ENCODE data around the gene ZFP30. TPM values are rescaled to one million over a fixed set of nuclear protein-coding genes. Genes with fewer than 3 reads are reported as not detected.
"Not testable (repeated sequence)": the region's sequence is repeated elsewhere in the genome, so short reads cannot be mapped to it uniquely, and the experiment has no call there.

The ZFP30 gene
- 4.3 TPM for polyA plus RNA-seq (2012; ENCODE audit: insufficient read depth, insufficient read length)

- DNase-seq (ENCODE audit: low read depth, low spot score) = peak; percentile 59
- H3K4me3 ChIP-seq (ENCODE audit: low read length) = peak within 1 kb of the TSS; percentile 84
Observed at GRCh38 chr19:37655301-37655688, at the start of gene ZFP30. Gene ZFP30 (minus strand): TSS chr19:37655465. CDS start chr19:37647822, 7,643 bp downstream.

- no peak for DNase-seq (ENCODE audit: low read depth, low spot score)
- H3K4me3 ChIP-seq (ENCODE audit: low read length) = no peak overlapping the region
Observed at GRCh38 chr19:37699057-37699456, 43.8 kb upstream of the ZFP30 start.

- no peak overlapping the region for H3K4me3 ChIP-seq (ENCODE audit: low read length)
- DNase-seq (ENCODE audit: low read depth, low spot score) = no peak
Observed at GRCh38 chr19:37698216-37698615, 43.0 kb upstream of the ZFP30 start.

GRCh38 chr19:37695144-37695899 is 40.1 kb upstream of the ZFP30 start:
- no peak for DNase-seq (ENCODE audit: low read depth, low spot score)
- H3K4me3 ChIP-seq (ENCODE audit: low read length) = no peak overlapping the region

- no peak overlapping the region for H3K4me3 ChIP-seq (ENCODE audit: low read length)
- no peak for DNase-seq (ENCODE audit: low read depth, low spot score)
Observed at GRCh38 chr19:37692956-37693620, 37.8 kb upstream of the ZFP30 start.

- no peak for DNase-seq (ENCODE audit: low read depth, low spot score)
- no peak overlapping the region for H3K4me3 ChIP-seq (ENCODE audit: low read length)
Observed at GRCh38 chr19:37691881-37692504, 36.7 kb upstream of the ZFP30 start.

- H3K4me3 ChIP-seq (ENCODE audit: low read length) = no peak overlapping the region
- no peak for DNase-seq (ENCODE audit: low read depth, low spot score)
Observed at GRCh38 chr19:37683520-37683919, 28.3 kb upstream of the ZFP30 start.

GRCh38 chr19:37669450-37669914 is 14.2 kb upstream of the ZFP30 start:
- DNase-seq (ENCODE audit: low read depth, low spot score) = no peak
- no peak overlapping the region for H3K4me3 ChIP-seq (ENCODE audit: low read length)

- not testable (repeated sequence) for H3K4me3 ChIP-seq (ENCODE audit: low read length); DNase-seq (ENCODE audit: low read depth, low spot score)
Observed at GRCh38 chr19:37657157-37657556, 1.9 kb upstream of the ZFP30 start.

- peak; percentile 75 for DNase-seq (ENCODE audit: low read depth, low spot score)
- H3K4me3 ChIP-seq (ENCODE audit: low read length) = peak overlapping the region; percentile 84
Observed at GRCh38 chr19:37655689-37656371, 565 bp upstream of the ZFP30 start.

GRCh38 chr19:37654629-37655300 is 500 bp downstream of the ZFP30 start:
- peak overlapping the region; percentile 84 for H3K4me3 ChIP-seq (ENCODE audit: low read length)
- peak; percentile 50 for DNase-seq (ENCODE audit: low read depth, low spot score)

- peak overlapping the region; percentile 84 for H3K4me3 ChIP-seq (ENCODE audit: low read length)
- peak; percentile 24 for DNase-seq (ENCODE audit: low read depth, low spot score)
Observed at GRCh38 chr19:37654118-37654517, 1.1 kb downstream of the ZFP30 start.

- no peak for DNase-seq (ENCODE audit: low read depth, low spot score)
- H3K4me3 ChIP-seq (ENCODE audit: low read length) = no peak overlapping the region
Observed at GRCh38 chr19:37635076-37636056, 19.9 kb downstream of the ZFP30 start.

GRCh38 chr19:37594982-37595382 is 60.3 kb downstream of the ZFP30 start:
- DNase-seq (ENCODE audit: low read depth, low spot score) = no peak
- H3K4me3 ChIP-seq (ENCODE audit: low read length) = peak overlapping the region; percentile 96

- peak; percentile 94 for DNase-seq (ENCODE audit: low read depth, low spot score)
- peak within 1 kb of the TSS; percentile 96 for H3K4me3 ChIP-seq (ENCODE audit: low read length)
Observed at GRCh38 chr19:37594304-37594981, 60.8 kb downstream of the ZFP30 start, which contains the start of the genes ZNF540 and ZNF571. Gene ZNF540 (plus strand): TSS chr19:37594876. CDS start chr19:37598448, 3,572 bp downstream. Gene ZNF571 (minus strand): TSS chr19:37594792. CDS start chr19:37586676, 8,116 bp downstream.

- DNase-seq (ENCODE audit: low read depth, low spot score) = no peak
- H3K4me3 ChIP-seq (ENCODE audit: low read length) = peak overlapping the region; percentile 96
Observed at GRCh38 chr19:37593996-37594303, 61.3 kb downstream of the ZFP30 start.

GRCh38 chr19:37583340-37583739 is 71.9 kb downstream of the ZFP30 start:
- H3K4me3 ChIP-seq (ENCODE audit: low read length) = no peak overlapping the region
- DNase-seq (ENCODE audit: low read depth, low spot score) = no peak
